ENCODE measurements around the gene TMED9. TPM values are rescaled to one million over a fixed set of nuclear protein-coding genes. Genes with fewer than 3 reads are reported as not detected.

TMED9 gene
- total RNA-seq, 1 experiment from 2014 or later: 133 TPM

DNA sequence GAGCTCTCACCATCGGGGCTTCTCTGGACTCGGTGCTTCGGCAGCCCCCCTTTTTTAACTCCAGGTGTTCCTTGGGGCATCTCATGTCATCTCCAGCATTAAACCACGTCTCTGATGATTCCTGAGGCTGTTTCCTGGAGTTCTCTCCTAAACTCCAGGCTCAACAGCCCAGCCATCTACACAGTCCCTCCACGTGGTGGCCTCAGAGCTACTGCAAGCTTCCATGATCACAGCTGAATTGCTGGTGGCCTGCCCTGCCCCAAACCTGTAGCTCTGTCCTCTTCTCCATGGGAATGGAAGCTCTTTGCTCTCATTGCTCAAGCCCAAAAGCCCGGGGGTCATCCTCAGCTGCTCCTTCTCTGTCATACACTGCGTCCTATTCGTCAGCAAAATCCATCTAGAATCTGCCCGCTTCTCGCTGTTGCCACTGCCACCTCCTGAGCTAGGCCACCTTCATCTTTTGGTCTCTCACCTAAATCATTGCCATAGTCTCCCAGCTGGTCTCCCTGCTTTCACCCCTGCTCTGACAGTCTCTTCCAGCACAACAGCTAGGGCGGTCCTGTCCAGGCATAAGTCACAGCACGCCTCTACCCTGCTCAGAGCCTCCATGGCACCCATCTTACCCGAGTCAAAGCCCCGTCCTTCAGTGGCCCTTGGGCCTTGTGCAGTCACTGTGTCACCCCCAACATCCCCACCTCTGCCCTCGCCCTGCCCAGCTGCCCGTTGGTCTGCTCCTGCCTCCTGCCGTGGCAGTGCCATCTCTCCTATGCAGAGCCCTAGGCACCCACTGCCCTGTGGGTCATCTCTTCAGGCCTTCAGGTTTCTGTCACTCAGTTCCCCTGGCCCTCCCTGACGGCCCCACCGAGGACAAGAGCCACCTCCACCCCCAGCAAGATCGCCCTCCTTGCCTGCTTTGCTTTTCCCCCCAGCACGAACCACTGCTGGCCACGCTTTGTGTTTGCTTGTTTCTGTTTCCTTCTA lies 14.4 kb downstream of the TMED9 start:
- H3K9ac ChIP-seq (ENCODE audit: low read length): no peak overlapping the region
- no peaks in the 10 kb centered on the region for H3K9me2 ChIP-seq (ENCODE audit: insufficient read depth)
- no peaks in the 10 kb centered on the region; a peak in 1 of 4 replicates for H3K36me3 ChIP-seq (ENCODE audit: control insufficient read depth in 1 of 2, insufficient read depth in 2 of 2, low read length in 2 of 2)
- H3K27ac ChIP-seq (ENCODE audit: low read depth, low read length): no peak overlapping the region
- RAD21 ChIA-PET (ENCODE audit: low non-redundant PET in 1 of 2, low total read pairs in 2 of 2, uncharacterized antibody in 2 of 2, unreplicated experiment in 2 of 2): no interaction called here
- H3K79me2 ChIP-seq (ENCODE audit: insufficient read depth, low read length): peaks cover 16% of the 10 kb centered on the region
- TF ChIP-seq, protein P1, sequence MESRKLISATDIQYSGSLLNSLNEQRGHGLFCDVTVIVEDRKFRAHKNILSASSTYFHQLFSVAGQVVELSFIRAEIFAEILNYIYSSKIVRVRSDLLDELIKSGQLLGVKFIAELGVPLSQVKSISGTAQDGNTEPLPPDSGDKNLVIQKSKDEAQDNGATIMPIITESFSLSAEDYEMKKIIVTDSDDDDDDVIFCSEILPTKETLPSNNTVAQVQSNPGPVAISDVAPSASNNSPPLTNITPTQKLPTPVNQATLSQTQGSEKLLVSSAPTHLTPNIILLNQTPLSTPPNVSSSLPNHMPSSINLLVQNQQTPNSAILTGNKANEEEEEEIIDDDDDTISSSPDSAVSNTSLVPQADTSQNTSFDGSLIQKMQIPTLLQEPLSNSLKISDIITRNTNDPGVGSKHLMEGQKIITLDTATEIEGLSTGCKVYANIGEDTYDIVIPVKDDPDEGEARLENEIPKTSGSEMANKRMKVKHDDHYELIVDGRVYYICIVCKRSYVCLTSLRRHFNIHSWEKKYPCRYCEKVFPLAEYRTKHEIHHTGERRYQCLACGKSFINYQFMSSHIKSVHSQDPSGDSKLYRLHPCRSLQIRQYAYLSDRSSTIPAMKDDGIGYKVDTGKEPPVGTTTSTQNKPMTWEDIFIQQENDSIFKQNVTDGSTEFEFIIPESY (IDR thresholded peaks at IDR 0.05; ENCODE audit: extremely low read depth, insufficient replicate concordance, low read length): no peak
- TF ChIP-seq POLR2AphosphoS5 (IDR thresholded peaks at IDR 0.05; ENCODE audit: low read depth, low read length) (no peak), YY1 (IDR thresholded peaks at IDR 0.05; ENCODE audit: extremely low read depth, insufficient replicate concordance, low read depth, low read length) (no peak), SRF (IDR thresholded peaks at IDR 0.05; ENCODE audit: low read depth) (no peak), TCF7L2 (IDR thresholded peaks at IDR 0.05; ENCODE audit: borderline replicate concordance, extremely low read depth, insufficient read depth, insufficient read length) (no peak), ZNF274 (IDR thresholded peaks at IDR 0.05; ENCODE audit: low read depth, low read length) (no peak)
- TF ChIP-seq, protein P2, sequence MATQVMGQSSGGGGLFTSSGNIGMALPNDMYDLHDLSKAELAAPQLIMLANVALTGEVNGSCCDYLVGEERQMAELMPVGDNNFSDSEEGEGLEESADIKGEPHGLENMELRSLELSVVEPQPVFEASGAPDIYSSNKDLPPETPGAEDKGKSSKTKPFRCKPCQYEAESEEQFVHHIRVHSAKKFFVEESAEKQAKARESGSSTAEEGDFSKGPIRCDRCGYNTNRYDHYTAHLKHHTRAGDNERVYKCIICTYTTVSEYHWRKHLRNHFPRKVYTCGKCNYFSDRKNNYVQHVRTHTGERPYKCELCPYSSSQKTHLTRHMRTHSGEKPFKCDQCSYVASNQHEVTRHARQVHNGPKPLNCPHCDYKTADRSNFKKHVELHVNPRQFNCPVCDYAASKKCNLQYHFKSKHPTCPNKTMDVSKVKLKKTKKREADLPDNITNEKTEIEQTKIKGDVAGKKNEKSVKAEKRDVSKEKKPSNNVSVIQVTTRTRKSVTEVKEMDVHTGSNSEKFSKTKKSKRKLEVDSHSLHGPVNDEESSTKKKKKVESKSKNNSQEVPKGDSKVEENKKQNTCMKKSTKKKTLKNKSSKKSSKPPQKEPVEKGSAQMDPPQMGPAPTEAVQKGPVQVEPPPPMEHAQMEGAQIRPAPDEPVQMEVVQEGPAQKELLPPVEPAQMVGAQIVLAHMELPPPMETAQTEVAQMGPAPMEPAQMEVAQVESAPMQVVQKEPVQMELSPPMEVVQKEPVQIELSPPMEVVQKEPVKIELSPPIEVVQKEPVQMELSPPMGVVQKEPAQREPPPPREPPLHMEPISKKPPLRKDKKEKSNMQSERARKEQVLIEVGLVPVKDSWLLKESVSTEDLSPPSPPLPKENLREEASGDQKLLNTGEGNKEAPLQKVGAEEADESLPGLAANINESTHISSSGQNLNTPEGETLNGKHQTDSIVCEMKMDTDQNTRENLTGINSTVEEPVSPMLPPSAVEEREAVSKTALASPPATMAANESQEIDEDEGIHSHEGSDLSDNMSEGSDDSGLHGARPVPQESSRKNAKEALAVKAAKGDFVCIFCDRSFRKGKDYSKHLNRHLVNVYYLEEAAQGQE (IDR thresholded peaks at IDR 0.05; ENCODE audit: low read depth): no peak
- H3K27me3 ChIP-seq (ENCODE audit: insufficient read depth, low read length): no peaks in the 10 kb centered on the region
- no peak overlapping the region for H2AFZ ChIP-seq (ENCODE audit: low read depth, low read length, poor library complexity, severe bottlenecking)
- H3K4me1 ChIP-seq (ENCODE audit: control insufficient read depth in 1 of 2, insufficient read depth in 2 of 2, low read length in 2 of 2): peaks cover 13 to 25% of the 10 kb centered on the region in 2 experiments; a peak in 3 of 4 replicates
- intact Hi-C loops (cut with micrococcal nuclease): no loop called here
- H3K4me2 ChIP-seq (ENCODE audit: low read length): no peak overlapping the region
- DNase-seq (ENCODE audit: low read depth, low spot score) (no peak), ATAC-seq (no peak)
- no TSS peak for BruUV-seq (replicated peaks)
- H4K20me1 ChIP-seq (ENCODE audit: insufficient read depth): no peaks in the 10 kb centered on the region
- POLR2A ChIA-PET: no interaction called here
- H3K9me3 ChIP-seq (ENCODE audit: control insufficient read depth in 1 of 2, insufficient read depth in 1 of 2, low read depth in 1 of 2, low read length in 2 of 2): no peaks in the 10 kb centered on the region
- no peak overlapping the region for H3K4me3 ChIP-seq (replicated peaks in 1 of 2; ENCODE audit: low read depth in 1 of 2, low read length in 2 of 2)
- CTCF ChIA-PET: no interaction called here
